ENCODE measurements around the gene IFT122.
"Not testable (repeated sequence)": the region's sequence is repeated elsewhere in the genome, so short reads cannot be mapped to it uniquely, and the experiment has no call there.

The IFT122 gene

GRCh38 chr3:129492691-129493090, 52.7 kb downstream of the IFT122 start:
- Histone ChIP-seq H3K36me3 (ENCODE audit: control insufficient read depth, insufficient read depth, low read length) (no peaks in the 10 kb centered on the region), H3K9me3 (ENCODE audit: control insufficient read depth, low read length) (no peaks in the 10 kb centered on the region), H3K27ac (ENCODE audit: insufficient read depth, low read length, poor library complexity, severe bottlenecking) (no peak overlapping the region), H3K4me3 (ENCODE audit: insufficient read depth, low read depth, low read length, poor library complexity, severe bottlenecking) (no peak overlapping the region), H3K4me1 (ENCODE audit: control insufficient read depth, insufficient read depth, low read length, poor library complexity, severe bottlenecking) (no peaks in the 10 kb centered on the region), H3K27me3 (replicated peaks; ENCODE audit: control insufficient read depth, insufficient read depth, low read length, poor library complexity, severe bottlenecking) (no peaks in the 10 kb centered on the region)
- no peak for DNase-seq

GRCh38 chr3:129493206-129493605, 53.2 kb downstream of the IFT122 start:
- H3K4me3 ChIP-seq (ENCODE audit: insufficient read depth, low read depth, low read length, poor library complexity, severe bottlenecking), result no peak overlapping the region

GRCh38 chr3:129494499-129494898, 54.5 kb downstream of the IFT122 start:
- not testable (repeated sequence) for H3K27ac ChIP-seq (ENCODE audit: insufficient read depth, low read length, poor library complexity, severe bottlenecking); H3K36me3 ChIP-seq (ENCODE audit: control insufficient read depth, insufficient read depth, low read length); H3K4me3 ChIP-seq (ENCODE audit: insufficient read depth, low read depth, low read length, poor library complexity, severe bottlenecking); DNase-seq; H3K4me1 ChIP-seq (ENCODE audit: control insufficient read depth, insufficient read depth, low read length, poor library complexity, severe bottlenecking); H3K9me3 ChIP-seq (ENCODE audit: control insufficient read depth, low read length); H3K27me3 ChIP-seq (replicated peaks; ENCODE audit: control insufficient read depth, insufficient read depth, low read length, poor library complexity, severe bottlenecking)

More at GRCh38 chr3:129493206-129493605, 53.2 kb downstream of the IFT122 start:
- H3K27me3 ChIP-seq (replicated peaks; ENCODE audit: control insufficient read depth, insufficient read depth, low read length, poor library complexity, severe bottlenecking), result no peaks in the 10 kb centered on the region
- no peaks in the 10 kb centered on the region for H3K9me3 ChIP-seq (ENCODE audit: control insufficient read depth, low read length)
- no peak overlapping the region for H3K27ac ChIP-seq (ENCODE audit: insufficient read depth, low read length, poor library complexity, severe bottlenecking)
- no peak for DNase-seq
- no peaks in the 10 kb centered on the region for H3K4me1 ChIP-seq (ENCODE audit: control insufficient read depth, insufficient read depth, low read length, poor library complexity, severe bottlenecking)
- no peaks in the 10 kb centered on the region for H3K36me3 ChIP-seq (ENCODE audit: control insufficient read depth, insufficient read depth, low read length)

GRCh38 chr3:129495006-129495639, 55.1 kb downstream of the IFT122 start:
- not testable (repeated sequence) for H3K4me3 ChIP-seq (ENCODE audit: insufficient read depth, low read depth, low read length, poor library complexity, severe bottlenecking); H3K4me1 ChIP-seq (ENCODE audit: control insufficient read depth, insufficient read depth, low read length, poor library complexity, severe bottlenecking); DNase-seq; H3K36me3 ChIP-seq (ENCODE audit: control insufficient read depth, insufficient read depth, low read length); H3K9me3 ChIP-seq (ENCODE audit: control insufficient read depth, low read length); H3K27me3 ChIP-seq (replicated peaks; ENCODE audit: control insufficient read depth, insufficient read depth, low read length, poor library complexity, severe bottlenecking); H3K27ac ChIP-seq (ENCODE audit: insufficient read depth, low read length, poor library complexity, severe bottlenecking)

- not testable (repeated sequence) for H3K4me1 ChIP-seq (ENCODE audit: control insufficient read depth, insufficient read depth, low read length, poor library complexity, severe bottlenecking); H3K27me3 ChIP-seq (replicated peaks; ENCODE audit: control insufficient read depth, insufficient read depth, low read length, poor library complexity, severe bottlenecking); H3K9me3 ChIP-seq (ENCODE audit: control insufficient read depth, low read length); H3K36me3 ChIP-seq (ENCODE audit: control insufficient read depth, insufficient read depth, low read length); H3K4me3 ChIP-seq (ENCODE audit: insufficient read depth, low read depth, low read length, poor library complexity, severe bottlenecking); DNase-seq; H3K27ac ChIP-seq (ENCODE audit: insufficient read depth, low read length, poor library complexity, severe bottlenecking)
Observed at GRCh38 chr3:129497876-129498275, 57.9 kb downstream of the IFT122 start.

- not testable (repeated sequence) for H3K27ac ChIP-seq (ENCODE audit: insufficient read depth, low read length, poor library complexity, severe bottlenecking); H3K9me3 ChIP-seq (ENCODE audit: control insufficient read depth, low read length); DNase-seq; H3K27me3 ChIP-seq (replicated peaks; ENCODE audit: control insufficient read depth, insufficient read depth, low read length, poor library complexity, severe bottlenecking); H3K36me3 ChIP-seq (ENCODE audit: control insufficient read depth, insufficient read depth, low read length); H3K4me3 ChIP-seq (ENCODE audit: insufficient read depth, low read depth, low read length, poor library complexity, severe bottlenecking); H3K4me1 ChIP-seq (ENCODE audit: control insufficient read depth, insufficient read depth, low read length, poor library complexity, severe bottlenecking)
Observed at GRCh38 chr3:129498603-129499488, 58.8 kb downstream of the IFT122 start.

GRCh38 chr3:129499604-129500333, 59.7 kb downstream of the IFT122 start:
- H3K36me3 ChIP-seq (ENCODE audit: control insufficient read depth, insufficient read depth, low read length); H3K27me3 ChIP-seq (replicated peaks; ENCODE audit: control insufficient read depth, insufficient read depth, low read length, poor library complexity, severe bottlenecking); DNase-seq; H3K4me3 ChIP-seq (ENCODE audit: insufficient read depth, low read depth, low read length, poor library complexity, severe bottlenecking); H3K4me1 ChIP-seq (ENCODE audit: control insufficient read depth, insufficient read depth, low read length, poor library complexity, severe bottlenecking); H3K9me3 ChIP-seq (ENCODE audit: control insufficient read depth, low read length); H3K27ac ChIP-seq (ENCODE audit: insufficient read depth, low read length, poor library complexity, severe bottlenecking): not testable (repeated sequence)

GRCh38 chr3:129500334-129500658, 60.3 kb downstream of the IFT122 start:
- Histone ChIP-seq H3K9me3 (ENCODE audit: control insufficient read depth, low read length) (no peaks in the 10 kb centered on the region), H3K27me3 (replicated peaks; ENCODE audit: control insufficient read depth, insufficient read depth, low read length, poor library complexity, severe bottlenecking) (no peaks in the 10 kb centered on the region), H3K36me3 (ENCODE audit: control insufficient read depth, insufficient read depth, low read length) (no peaks in the 10 kb centered on the region), H3K4me3 (ENCODE audit: insufficient read depth, low read depth, low read length, poor library complexity, severe bottlenecking) (no peak overlapping the region), H3K27ac (ENCODE audit: insufficient read depth, low read length, poor library complexity, severe bottlenecking) (no peak overlapping the region), H3K4me1 (ENCODE audit: control insufficient read depth, insufficient read depth, low read length, poor library complexity, severe bottlenecking) (no peaks in the 10 kb centered on the region)
- DNase-seq, result no peak

GRCh38 chr3:129501630-129502029, 61.6 kb downstream of the IFT122 start:
- Histone ChIP-seq H3K9me3 (ENCODE audit: control insufficient read depth, low read length) (no peaks in the 10 kb centered on the region), H3K27me3 (replicated peaks; ENCODE audit: control insufficient read depth, insufficient read depth, low read length, poor library complexity, severe bottlenecking) (no peaks in the 10 kb centered on the region), H3K27ac (ENCODE audit: insufficient read depth, low read length, poor library complexity, severe bottlenecking) (no peak overlapping the region), H3K36me3 (ENCODE audit: control insufficient read depth, insufficient read depth, low read length) (no peaks in the 10 kb centered on the region), H3K4me3 (ENCODE audit: insufficient read depth, low read depth, low read length, poor library complexity, severe bottlenecking) (no peak overlapping the region), H3K4me1 (ENCODE audit: control insufficient read depth, insufficient read depth, low read length, poor library complexity, severe bottlenecking) (no peaks in the 10 kb centered on the region)
- no peak for DNase-seq
